Glutamatergic neuron (in vitro differentiated cells): ENCODE results near the gene USP35. TPM values are rescaled to one million over a fixed set of nuclear protein-coding genes. Genes with fewer than 3 reads are reported as not detected.

Experiments
- DNase-seq: peaks from one replicate; pipeline ENCODE4 v3.0.0; 2022
- H3K27ac Mint-ChIP-seq: one replicate; pipeline ENCODE4 v1.8.0; 2020; ENCODE audit warnings: mild to moderate bottlenecking, mixed read lengths, inconsistent platforms; ENCODE audit not compliant: unreplicated experiment
- H3K27me3 Mint-ChIP-seq: one replicate; pipeline ENCODE4 v1.8.0; 2020; ENCODE audit warnings: mild to moderate bottlenecking, moderate library complexity, mixed read lengths, inconsistent platforms; ENCODE audit not compliant: unreplicated experiment
- H3K36me3 Mint-ChIP-seq: one replicate; pipeline ENCODE4 v1.8.0; 2020; ENCODE audit warnings: mild to moderate bottlenecking, mixed read lengths, inconsistent platforms; ENCODE audit not compliant: unreplicated experiment
- H3K4me1 Mint-ChIP-seq: one replicate; pipeline ENCODE4 v1.8.0; 2020; ENCODE audit warnings: mild to moderate bottlenecking, low read depth, mixed read lengths, inconsistent platforms; ENCODE audit not compliant: unreplicated experiment
- H3K4me3 Mint-ChIP-seq: one replicate; pipeline ENCODE4 v1.8.0; 2020; ENCODE audit warnings: mild to moderate bottlenecking, mixed read lengths, inconsistent platforms; ENCODE audit not compliant: unreplicated experiment
- H3K9me3 Mint-ChIP-seq: one replicate; pipeline ENCODE4 v1.8.0; 2020; ENCODE audit warnings: mild to moderate bottlenecking, moderate library complexity, mixed read lengths, inconsistent platforms; ENCODE audit not compliant: unreplicated experiment
- total RNA-seq: library from RNA; stranded (reverse); fragmentation: NEBNext Ultra II Directional; extraction: Animal tissue kit (Norgen Biotek cat#: 25700); gene quantifications from one replicate; pipeline ENCODE4 v1.2.1, GENCODE V29; 2021; ENCODE audit not compliant: unreplicated experiment
- TF ChIP-seq, protein P1 (sequence below): fragments of 200-600 bp; sonication (generic); IDR thresholded peaks from one replicate; pipeline ENCODE4 v1.5.0; 2021; ENCODE audit not compliant: partially characterized antibody, unreplicated experiment

USP35 gene
- total RNA-seq, 1 donor from 2014 or later = 34.2 TPM

DNA sequence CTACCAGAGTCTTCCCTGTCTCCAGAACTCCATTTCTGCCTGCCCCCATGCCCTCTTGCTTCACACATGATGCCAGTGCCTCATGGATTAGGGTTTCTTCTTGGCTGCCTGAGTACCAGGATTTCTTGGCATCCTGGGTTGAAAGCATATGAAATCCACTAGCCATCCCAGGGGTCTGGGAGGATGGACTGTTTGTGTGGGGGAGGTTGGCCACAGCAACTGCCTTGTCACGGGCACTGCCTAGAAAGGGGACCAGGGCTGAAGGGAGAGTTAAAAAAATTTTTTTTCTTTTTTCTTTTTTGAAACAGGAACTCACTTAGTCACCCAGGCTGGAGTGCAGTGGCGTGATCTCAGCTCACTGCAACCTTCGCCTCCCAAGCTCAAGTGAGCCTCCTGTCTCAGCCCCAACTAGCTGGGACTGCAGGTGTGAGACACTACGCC is 4.2 kb downstream of the USP35 start:
- Mint-ChIP-seq H3K9me3 (peaks cover 18% of the 10 kb centered on the region), H3K27ac (peak overlapping the region; percentile 72), H3K27me3 (peaks cover 20% of the 10 kb centered on the region), H3K4me3 (peak overlapping the region; percentile 63), H3K4me1 (peaks cover 28% of the 10 kb centered on the region), H3K36me3 (peaks cover 5% of the 10 kb centered on the region)
- TF ChIP-seq, protein P1, sequence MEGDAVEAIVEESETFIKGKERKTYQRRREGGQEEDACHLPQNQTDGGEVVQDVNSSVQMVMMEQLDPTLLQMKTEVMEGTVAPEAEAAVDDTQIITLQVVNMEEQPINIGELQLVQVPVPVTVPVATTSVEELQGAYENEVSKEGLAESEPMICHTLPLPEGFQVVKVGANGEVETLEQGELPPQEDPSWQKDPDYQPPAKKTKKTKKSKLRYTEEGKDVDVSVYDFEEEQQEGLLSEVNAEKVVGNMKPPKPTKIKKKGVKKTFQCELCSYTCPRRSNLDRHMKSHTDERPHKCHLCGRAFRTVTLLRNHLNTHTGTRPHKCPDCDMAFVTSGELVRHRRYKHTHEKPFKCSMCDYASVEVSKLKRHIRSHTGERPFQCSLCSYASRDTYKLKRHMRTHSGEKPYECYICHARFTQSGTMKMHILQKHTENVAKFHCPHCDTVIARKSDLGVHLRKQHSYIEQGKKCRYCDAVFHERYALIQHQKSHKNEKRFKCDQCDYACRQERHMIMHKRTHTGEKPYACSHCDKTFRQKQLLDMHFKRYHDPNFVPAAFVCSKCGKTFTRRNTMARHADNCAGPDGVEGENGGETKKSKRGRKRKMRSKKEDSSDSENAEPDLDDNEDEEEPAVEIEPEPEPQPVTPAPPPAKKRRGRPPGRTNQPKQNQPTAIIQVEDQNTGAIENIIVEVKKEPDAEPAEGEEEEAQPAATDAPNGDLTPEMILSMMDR = no peak
- DNase-seq = no peak

DNA sequence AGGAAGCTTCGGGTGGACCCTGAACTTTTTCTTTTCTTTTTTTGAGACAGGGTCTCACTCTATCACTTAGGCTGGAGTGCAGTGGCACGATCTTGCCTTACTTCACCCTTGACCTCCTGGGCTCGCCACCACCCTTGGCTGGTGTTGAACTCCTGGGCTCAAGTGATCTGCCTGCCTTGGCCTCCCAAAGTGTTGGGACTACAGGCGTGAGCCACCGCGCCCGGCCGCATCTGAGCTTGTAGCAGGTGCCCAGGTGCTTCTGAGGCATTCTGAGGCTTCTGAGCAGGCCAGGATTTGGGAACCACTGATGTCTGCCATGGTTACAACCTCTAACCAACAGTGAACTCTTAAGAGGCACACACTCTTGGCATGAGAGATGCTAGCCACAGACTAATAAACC is 5.1 kb downstream of the USP35 start:
- TF ChIP-seq, protein P1 = no peak
- DNase-seq = no peak
- Mint-ChIP-seq H3K27me3 (peaks cover 17% of the 10 kb centered on the region), H3K4me3 (no peak overlapping the region), H3K4me1 (peaks cover 28% of the 10 kb centered on the region), H3K36me3 (peaks cover 10% of the 10 kb centered on the region), H3K27ac (no peak overlapping the region), H3K9me3 (peaks cover 16% of the 10 kb centered on the region)

DNA sequence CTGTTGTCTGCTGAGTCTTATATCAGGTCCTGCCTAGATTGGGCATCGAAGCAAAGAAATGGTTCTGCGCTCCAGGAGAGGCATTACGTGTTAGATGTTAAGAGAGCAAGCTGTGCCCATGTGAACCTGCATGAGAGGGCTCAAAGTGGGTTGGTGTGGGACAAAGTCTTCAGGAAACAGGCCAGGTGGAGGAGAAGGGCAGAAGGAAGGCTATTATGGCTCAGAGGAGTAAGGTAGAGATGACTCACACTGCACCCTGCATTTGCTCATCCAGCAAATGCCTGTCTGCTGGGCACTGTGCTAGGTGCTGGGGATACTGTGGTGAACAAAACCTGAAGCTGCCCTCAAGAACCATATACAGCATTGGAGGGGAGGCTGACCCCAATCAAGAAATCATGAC is 5.8 kb downstream of the USP35 start:
- Mint-ChIP-seq H3K4me1 (peaks cover 28% of the 10 kb centered on the region), H3K27me3 (peaks cover 17% of the 10 kb centered on the region), H3K4me3 (peak overlapping the region; percentile 12), H3K36me3 (peaks cover 10% of the 10 kb centered on the region), H3K27ac (no peak overlapping the region), H3K9me3 (peaks cover 15% of the 10 kb centered on the region)
- DNase-seq = no peak
- TF ChIP-seq, protein P1 = no peak

DNA sequence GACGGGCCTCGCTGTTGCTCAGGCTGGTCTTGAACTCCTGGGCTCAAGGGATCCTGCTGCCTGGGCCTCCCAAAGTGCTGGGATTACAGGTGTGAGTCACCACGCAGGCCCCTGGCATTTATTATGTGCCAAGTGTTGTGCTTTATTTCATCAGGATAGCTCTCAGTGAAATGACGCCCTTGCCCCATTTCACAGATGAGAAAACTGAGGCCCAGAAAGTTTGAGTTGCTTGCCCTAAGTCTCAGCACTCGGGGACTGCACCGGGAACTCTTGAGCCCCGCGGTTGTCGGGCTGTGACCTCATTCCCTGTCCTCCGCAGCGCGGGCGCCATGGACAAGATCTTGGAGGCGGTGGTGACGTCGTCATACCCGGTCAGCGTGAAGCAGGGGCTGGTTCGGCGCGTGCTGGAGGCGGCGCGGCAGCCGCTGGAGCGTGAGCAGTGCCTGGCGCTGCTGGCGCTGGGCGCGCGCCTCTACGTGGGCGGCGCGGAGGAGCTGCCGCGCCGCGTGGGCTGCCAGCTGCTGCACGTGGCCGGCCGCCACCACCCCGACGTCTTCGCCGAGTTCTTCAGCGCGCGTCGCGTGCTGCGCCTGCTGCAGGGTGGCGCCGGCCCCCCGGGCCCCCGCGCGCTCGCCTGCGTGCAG is 7.3 kb downstream of the USP35 start:
- H3K4me3 Mint-ChIP-seq = no peak overlapping the region
- peaks cover 15% of the 10 kb centered on the region for H3K4me1 Mint-ChIP-seq
- no peak for DNase-seq
- peaks cover 13% of the 10 kb centered on the region for H3K27me3 Mint-ChIP-seq
- peaks cover 12% of the 10 kb centered on the region for H3K9me3 Mint-ChIP-seq
- H3K36me3 Mint-ChIP-seq = peaks cover 10% of the 10 kb centered on the region
- H3K27ac Mint-ChIP-seq = no peak overlapping the region
- TF ChIP-seq, protein P1 = no peak

- TF ChIP-seq, protein P1 = no peak
- Mint-ChIP-seq H3K4me3 (no peak overlapping the region), H3K27ac (no peak overlapping the region), H3K4me1 (peaks cover 11% of the 10 kb centered on the region), H3K27me3 (peaks cover 9% of the 10 kb centered on the region), H3K9me3 (peaks cover 12% of the 10 kb centered on the region), H3K36me3 (peaks cover 10% of the 10 kb centered on the region)
- no peak for DNase-seq
Measured at GRCh38 chr11:78196661-78197091, 8.0 kb downstream of the USP35 start.
